ENCODE measurements around the gene RUBCNL. TPM values are rescaled to one million over a fixed set of nuclear protein-coding genes. Genes with fewer than 3 reads are reported as not detected.

RUBCNL gene
- total RNA-seq, 1 experiment from 2014 or later: 0.42 TPM

DNA sequence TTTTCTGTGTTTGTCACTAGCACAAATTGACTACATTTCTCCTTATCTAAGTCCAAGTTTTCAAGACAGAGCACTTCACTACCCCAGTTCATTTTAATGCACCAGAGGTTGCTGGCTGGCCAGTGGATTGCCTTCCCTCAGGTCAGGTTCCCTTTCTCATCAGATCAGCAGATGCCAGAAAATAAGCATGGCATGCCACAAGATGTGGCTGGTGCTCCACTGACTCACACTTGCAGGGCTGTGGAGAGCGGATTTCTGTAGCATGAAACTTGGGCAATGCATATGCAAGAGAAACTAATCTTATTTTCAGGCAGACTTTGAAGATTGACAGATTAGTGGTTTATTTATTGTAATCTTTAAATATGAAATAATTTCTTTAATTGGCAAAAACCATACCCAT, 79.5 kb downstream of the RUBCNL start:
- Histone ChIP-seq H3K27ac (ENCODE audit: low read depth, low read length) (no peak overlapping the region), H3K4me2 (ENCODE audit: low read length) (no peak overlapping the region), H3K4me3 (replicated peaks in 1 of 2; ENCODE audit: low read depth in 1 of 2, low read length in 2 of 2) (no peak overlapping the region), H3K9me2 (ENCODE audit: insufficient read depth) (no peaks in the 10 kb centered on the region), H3K9ac (ENCODE audit: low read length) (no peak overlapping the region), H3K9me3 (ENCODE audit: control insufficient read depth in 1 of 2, insufficient read depth in 1 of 2, low read depth in 1 of 2, low read length in 2 of 2) (no peaks in the 10 kb centered on the region), H3K27me3 (ENCODE audit: insufficient read depth, low read length) (no peaks in the 10 kb centered on the region), H2AFZ (ENCODE audit: low read depth, low read length, poor library complexity, severe bottlenecking) (no peak overlapping the region), H3K36me3 (ENCODE audit: control insufficient read depth in 1 of 2, insufficient read depth in 2 of 2, low read length in 2 of 2) (no peaks in the 10 kb centered on the region), H4K20me1 (ENCODE audit: insufficient read depth) (no peaks in the 10 kb centered on the region), H3K79me2 (ENCODE audit: insufficient read depth, low read length) (no peaks in the 10 kb centered on the region), H3K4me1 (ENCODE audit: control insufficient read depth in 1 of 2, insufficient read depth in 2 of 2, low read length in 2 of 2) (no peaks in the 10 kb centered on the region)
- ChIA-PET RAD21 (ENCODE audit: low non-redundant PET in 1 of 2, low total read pairs in 2 of 2, uncharacterized antibody in 2 of 2, unreplicated experiment in 2 of 2) (no interaction called here), CTCF (no interaction called here), POLR2A (no interaction called here)
- no peak for DNase-seq (ENCODE audit: low read depth, low spot score)
- BruUV-seq (replicated peaks): no TSS peak
- TF ChIP-seq SIN3A (IDR thresholded peaks at IDR 0.05; ENCODE audit: low read depth): no peak
- TF ChIP-seq SP1 (IDR thresholded peaks at IDR 0.05; ENCODE audit: low read depth): no peak
- no peak for TF ChIP-seq EZH2 (IDR thresholded peaks at IDR 0.05)
- TF ChIP-seq ZFX (IDR thresholded peaks at IDR 0.05): no peak
- no peak for TF ChIP-seq TCF7L2 (IDR thresholded peaks at IDR 0.05; ENCODE audit: borderline replicate concordance, extremely low read depth, insufficient read depth, insufficient read length)
- TF ChIP-seq, protein P1, sequence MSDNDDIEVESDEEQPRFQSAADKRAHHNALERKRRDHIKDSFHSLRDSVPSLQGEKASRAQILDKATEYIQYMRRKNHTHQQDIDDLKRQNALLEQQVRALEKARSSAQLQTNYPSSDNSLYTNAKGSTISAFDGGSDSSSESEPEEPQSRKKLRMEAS (IDR thresholded peaks at IDR 0.05): no peak
- no peak for TF ChIP-seq JUND (IDR thresholded peaks at IDR 0.05)
- TF ChIP-seq, protein P2, sequence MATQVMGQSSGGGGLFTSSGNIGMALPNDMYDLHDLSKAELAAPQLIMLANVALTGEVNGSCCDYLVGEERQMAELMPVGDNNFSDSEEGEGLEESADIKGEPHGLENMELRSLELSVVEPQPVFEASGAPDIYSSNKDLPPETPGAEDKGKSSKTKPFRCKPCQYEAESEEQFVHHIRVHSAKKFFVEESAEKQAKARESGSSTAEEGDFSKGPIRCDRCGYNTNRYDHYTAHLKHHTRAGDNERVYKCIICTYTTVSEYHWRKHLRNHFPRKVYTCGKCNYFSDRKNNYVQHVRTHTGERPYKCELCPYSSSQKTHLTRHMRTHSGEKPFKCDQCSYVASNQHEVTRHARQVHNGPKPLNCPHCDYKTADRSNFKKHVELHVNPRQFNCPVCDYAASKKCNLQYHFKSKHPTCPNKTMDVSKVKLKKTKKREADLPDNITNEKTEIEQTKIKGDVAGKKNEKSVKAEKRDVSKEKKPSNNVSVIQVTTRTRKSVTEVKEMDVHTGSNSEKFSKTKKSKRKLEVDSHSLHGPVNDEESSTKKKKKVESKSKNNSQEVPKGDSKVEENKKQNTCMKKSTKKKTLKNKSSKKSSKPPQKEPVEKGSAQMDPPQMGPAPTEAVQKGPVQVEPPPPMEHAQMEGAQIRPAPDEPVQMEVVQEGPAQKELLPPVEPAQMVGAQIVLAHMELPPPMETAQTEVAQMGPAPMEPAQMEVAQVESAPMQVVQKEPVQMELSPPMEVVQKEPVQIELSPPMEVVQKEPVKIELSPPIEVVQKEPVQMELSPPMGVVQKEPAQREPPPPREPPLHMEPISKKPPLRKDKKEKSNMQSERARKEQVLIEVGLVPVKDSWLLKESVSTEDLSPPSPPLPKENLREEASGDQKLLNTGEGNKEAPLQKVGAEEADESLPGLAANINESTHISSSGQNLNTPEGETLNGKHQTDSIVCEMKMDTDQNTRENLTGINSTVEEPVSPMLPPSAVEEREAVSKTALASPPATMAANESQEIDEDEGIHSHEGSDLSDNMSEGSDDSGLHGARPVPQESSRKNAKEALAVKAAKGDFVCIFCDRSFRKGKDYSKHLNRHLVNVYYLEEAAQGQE (IDR thresholded peaks at IDR 0.05; ENCODE audit: low read depth): no peak
- TF ChIP-seq RAD21 (IDR thresholded peaks at IDR 0.05; ENCODE audit: low read depth): no peak
- TF ChIP-seq FOSL1 (IDR thresholded peaks at IDR 0.05; ENCODE audit: low read depth): no peak
- no peak for TF ChIP-seq CEBPB (IDR thresholded peaks at IDR 0.05; ENCODE audit: low read depth)
- TF ChIP-seq, protein P3, sequence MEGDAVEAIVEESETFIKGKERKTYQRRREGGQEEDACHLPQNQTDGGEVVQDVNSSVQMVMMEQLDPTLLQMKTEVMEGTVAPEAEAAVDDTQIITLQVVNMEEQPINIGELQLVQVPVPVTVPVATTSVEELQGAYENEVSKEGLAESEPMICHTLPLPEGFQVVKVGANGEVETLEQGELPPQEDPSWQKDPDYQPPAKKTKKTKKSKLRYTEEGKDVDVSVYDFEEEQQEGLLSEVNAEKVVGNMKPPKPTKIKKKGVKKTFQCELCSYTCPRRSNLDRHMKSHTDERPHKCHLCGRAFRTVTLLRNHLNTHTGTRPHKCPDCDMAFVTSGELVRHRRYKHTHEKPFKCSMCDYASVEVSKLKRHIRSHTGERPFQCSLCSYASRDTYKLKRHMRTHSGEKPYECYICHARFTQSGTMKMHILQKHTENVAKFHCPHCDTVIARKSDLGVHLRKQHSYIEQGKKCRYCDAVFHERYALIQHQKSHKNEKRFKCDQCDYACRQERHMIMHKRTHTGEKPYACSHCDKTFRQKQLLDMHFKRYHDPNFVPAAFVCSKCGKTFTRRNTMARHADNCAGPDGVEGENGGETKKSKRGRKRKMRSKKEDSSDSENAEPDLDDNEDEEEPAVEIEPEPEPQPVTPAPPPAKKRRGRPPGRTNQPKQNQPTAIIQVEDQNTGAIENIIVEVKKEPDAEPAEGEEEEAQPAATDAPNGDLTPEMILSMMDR (IDR thresholded peaks at IDR 0.05 in 2 of 3, conservative IDR thresholded peaks at IDR 0.05 in 1 of 3; ENCODE audit: borderline replicate concordance in 1 of 3, insufficient read depth in 1 of 3, low read depth in 2 of 3, low read length in 2 of 3): no peak
- no peak for TF ChIP-seq YY1 (IDR thresholded peaks at IDR 0.05; ENCODE audit: extremely low read depth, insufficient replicate concordance, low read depth, low read length)
- no peak for TF ChIP-seq EZH2phosphoT487 (IDR thresholded peaks at IDR 0.05; ENCODE audit: borderline replicate concordance)
- no peak for TF ChIP-seq EGR1 (IDR thresholded peaks at IDR 0.05; ENCODE audit: low read depth)
- TF ChIP-seq, protein P4, sequence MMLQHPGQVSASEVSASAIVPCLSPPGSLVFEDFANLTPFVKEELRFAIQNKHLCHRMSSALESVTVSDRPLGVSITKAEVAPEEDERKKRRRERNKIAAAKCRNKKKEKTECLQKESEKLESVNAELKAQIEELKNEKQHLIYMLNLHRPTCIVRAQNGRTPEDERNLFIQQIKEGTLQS (IDR thresholded peaks at IDR 0.05): no peak
- TF ChIP-seq POLR2A (IDR thresholded peaks at IDR 0.05; ENCODE audit: borderline replicate concordance, extremely low read depth, insufficient read depth, insufficient read length): no peak
- TF ChIP-seq POLR2AphosphoS5 (IDR thresholded peaks at IDR 0.05; ENCODE audit: low read depth, low read length): no peak
- no peak for TF ChIP-seq ZNF274 (IDR thresholded peaks at IDR 0.05; ENCODE audit: low read depth, low read length)
- TF ChIP-seq, protein P5, sequence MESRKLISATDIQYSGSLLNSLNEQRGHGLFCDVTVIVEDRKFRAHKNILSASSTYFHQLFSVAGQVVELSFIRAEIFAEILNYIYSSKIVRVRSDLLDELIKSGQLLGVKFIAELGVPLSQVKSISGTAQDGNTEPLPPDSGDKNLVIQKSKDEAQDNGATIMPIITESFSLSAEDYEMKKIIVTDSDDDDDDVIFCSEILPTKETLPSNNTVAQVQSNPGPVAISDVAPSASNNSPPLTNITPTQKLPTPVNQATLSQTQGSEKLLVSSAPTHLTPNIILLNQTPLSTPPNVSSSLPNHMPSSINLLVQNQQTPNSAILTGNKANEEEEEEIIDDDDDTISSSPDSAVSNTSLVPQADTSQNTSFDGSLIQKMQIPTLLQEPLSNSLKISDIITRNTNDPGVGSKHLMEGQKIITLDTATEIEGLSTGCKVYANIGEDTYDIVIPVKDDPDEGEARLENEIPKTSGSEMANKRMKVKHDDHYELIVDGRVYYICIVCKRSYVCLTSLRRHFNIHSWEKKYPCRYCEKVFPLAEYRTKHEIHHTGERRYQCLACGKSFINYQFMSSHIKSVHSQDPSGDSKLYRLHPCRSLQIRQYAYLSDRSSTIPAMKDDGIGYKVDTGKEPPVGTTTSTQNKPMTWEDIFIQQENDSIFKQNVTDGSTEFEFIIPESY (IDR thresholded peaks at IDR 0.05; ENCODE audit: extremely low read depth, insufficient replicate concordance, low read length): no peak
- ATAC-seq: no peak
- intact Hi-C loops (cut with micrococcal nuclease): no loop called here
